Measurements from ENCODE around the gene PPP1R13B.
A peak's percentile ranks its signal among the peaks of the same experiment; 100 is the strongest.

PPP1R13B gene

DNA sequence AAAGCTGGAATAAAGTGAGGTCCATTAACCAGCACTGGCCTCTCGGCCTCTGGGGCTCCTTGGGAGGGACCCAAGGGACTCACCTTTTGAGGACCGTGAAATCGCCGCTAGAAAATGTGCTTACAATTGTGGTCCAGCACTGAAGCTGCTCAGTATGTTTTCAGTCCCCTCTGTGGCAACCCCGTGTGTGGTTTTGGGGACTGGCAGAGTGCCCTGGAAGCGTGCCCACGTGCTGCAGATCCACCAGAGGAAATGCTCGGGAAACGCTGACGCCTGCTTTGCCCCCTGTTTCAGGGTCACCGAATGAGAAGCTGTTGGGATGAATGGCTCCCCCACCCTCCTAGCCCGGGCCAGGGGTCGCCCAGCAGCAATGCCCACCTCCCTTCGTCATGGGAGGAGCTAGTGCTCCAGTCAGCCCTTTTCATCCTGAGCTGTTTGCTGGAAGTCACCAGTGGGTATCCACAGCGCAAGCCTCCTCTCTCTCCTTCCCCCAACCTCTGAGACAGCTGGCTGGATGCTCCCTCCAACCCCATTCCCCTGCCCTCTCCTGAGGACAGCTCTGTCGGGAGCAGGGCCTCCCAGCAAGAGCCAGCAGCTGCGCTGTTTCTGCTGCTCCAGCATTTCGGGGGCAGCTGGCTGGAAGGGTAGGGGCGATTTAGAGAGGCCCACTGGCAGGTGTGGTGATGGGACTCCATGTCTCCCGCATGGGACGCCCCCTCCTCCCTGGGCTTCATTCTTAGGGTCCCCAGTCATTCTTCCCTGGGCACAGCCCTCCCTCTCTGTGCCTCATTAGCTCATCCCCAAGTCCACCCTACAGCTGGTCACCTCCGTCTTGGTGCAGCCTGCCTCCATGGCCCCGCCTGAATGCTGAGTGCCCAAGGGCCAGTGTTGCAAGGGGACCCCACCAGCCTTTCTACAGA, 33.2 kb upstream of the PPP1R13B start:
- peak; percentile 84 for DNase-seq

DNA sequence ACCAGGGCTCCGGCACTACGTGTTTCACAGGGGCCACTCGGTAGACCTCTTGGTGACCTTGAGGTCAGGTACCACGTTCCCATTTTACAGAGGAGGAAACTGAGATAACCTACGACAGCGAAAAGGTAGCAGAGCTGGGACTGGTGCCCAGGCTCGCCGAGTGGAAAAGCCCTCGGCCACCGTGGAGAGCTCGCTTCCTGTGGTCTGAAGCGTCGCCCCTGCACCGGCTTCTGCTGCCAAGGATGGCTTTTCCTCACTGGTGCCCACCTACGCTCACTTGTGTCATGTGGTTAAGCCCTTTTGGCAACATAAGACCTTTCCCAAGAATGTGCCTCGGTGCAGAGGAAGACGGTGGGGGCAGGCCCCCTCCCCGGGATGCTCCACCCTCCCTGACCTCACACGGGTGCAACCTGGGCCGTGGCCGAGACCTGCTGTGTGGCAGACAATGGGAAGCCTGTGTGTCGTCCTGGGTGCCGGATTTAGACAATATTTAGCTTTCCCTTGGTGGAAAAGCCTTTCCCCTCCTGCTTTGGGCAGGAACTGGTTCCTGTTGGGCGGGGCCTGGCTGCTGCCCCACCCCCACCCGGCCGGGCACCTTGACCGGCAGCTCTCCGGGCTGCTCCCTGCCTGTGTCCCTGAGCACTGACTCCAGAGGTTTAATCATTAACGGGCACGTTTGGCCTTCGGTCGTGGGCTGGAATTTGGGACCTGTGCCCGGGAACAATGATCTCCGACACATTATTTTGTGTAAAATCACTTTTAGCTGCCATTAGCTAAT, 32.4 kb upstream of the PPP1R13B start:
- DNase-seq, result peak; percentile 54

DNA sequence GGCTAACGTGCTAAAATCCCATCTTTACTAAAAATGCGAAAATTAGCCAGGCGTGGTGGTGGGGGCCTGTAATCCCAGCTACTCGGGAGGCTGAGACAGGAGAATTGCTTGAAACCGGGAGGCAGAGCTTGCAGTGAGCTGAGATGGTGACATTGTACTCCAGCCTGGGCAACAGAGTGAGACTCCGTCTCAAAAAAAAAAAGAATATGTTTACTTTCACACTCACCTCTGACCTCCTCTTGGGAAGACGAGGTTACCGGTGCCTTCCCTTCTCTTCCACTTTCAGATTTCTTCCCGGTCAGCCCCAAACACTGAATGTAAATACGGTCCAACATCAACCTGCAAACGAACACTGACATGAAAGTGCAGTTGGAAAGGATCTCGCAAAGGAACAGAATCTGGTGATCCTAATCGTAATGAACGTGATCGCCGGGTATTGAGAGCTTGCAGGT, 31.8 kb upstream of the PPP1R13B start:
- DNase-seq, result no peak

DNA sequence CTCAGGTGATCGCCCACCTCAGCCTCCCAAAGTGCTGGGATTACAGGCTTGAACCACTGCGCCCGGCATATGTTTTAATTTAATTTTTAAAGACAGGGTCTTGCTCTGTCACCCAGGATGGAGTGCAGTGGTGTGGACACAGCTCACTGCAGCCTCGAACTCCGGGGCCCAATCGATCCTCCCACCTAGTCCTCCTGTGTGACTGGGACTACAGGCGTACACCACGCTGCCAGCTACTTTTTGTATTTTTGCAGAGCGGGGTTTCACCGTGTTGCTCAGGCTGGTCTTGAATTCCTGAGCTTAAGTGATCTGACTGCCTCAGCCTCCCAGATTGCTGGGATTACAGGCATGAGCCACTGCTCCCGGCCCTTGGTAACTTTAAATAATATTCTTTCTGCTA, 30.8 kb upstream of the PPP1R13B start:
- no peak for DNase-seq

DNA sequence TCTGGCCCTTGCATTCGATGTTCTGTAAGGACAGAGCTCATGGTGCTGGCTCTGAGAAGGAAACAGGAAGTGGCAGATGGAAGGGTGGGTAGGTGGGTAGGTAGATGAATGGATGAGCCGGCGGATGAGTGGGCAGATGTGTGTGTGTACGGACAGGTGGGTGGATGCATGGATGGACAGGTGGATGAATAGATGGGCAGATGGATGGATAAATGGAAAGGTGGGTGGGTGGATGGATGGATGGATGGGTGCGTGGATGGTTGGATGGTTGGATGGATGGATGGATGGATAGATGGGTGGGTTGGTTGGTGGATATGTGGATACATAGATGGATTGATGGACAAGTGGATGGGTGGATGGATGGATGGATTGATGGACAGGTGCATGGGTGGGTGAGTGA, 27.6 kb upstream of the PPP1R13B start:
- DNase-seq, result no peak

DNA sequence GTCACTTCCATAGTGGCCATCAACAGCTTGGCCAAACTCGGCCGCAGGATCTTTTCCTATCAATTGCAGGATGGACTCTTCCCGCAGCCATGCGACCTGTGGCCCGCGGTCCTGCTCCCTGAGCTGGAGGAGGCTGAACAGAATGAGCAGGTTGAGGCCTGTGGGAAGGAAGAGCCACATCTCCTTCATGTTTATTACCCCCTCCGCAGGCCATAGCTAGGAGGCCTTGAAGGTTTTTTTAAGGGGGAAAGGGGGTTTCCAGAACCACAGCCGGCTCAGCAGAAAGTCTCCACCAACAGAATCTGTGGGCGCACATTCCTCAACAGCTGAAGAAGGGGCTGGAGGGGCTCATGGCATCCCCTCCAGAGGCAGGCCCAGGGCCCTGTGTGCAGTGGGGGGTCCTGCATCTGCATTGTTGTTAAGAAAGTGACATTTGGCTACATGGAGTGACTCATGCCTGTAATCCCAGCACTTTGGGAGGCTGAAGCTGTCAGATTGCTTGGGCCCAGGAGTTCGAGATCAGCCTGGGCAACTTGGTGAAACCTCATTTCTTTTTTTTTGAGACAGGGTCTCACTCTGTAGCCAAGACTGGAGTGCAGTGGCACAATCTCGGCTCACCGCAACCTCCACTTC, 25.2 kb upstream of the PPP1R13B start:
- DNase-seq, result no peak

DNA sequence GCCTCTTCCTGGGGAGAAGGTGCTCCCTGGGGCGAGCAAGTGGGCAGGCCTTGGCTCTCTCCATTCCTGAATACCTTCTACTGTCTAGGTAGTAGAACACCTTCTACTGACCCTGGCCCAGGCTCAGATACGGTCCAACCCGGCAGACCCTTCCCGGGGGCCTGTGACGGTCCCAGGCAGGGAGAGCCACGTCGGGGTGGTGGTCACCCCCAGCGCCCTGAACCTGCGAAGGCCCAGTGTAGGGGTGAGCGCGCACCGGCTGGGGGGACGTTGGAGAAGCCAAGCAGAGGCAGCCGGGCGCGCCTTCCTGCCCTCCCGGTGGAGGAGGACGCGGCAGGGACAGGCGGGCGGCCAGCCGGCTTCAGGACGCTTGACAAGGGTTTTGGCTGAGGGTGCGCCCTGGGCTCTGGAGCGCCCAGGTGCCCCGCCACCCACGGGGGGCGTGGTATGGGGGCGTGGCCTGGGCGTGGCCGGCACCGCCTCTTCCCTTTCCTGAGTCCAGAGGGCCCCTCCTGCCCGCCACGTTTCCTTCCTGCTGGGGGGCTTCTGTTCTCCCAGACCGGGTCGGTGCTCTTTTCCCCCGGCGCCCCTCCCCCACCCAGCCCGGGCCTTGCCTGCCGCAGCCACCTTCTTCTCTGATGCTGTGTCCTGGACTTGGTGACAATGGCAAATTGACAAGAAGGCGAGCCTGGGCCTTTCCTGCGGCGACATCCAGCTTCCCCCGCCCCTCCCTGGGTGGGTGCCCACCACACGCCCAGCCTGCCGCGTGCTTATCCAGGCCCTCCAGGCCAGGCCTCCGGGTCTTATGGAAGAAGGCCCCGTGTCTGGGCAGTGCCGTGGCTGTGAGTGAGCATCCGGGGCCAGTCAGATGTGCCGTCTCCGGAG, 24.5 kb upstream of the PPP1R13B start:
- DNase-seq, result peak; percentile 75

DNA sequence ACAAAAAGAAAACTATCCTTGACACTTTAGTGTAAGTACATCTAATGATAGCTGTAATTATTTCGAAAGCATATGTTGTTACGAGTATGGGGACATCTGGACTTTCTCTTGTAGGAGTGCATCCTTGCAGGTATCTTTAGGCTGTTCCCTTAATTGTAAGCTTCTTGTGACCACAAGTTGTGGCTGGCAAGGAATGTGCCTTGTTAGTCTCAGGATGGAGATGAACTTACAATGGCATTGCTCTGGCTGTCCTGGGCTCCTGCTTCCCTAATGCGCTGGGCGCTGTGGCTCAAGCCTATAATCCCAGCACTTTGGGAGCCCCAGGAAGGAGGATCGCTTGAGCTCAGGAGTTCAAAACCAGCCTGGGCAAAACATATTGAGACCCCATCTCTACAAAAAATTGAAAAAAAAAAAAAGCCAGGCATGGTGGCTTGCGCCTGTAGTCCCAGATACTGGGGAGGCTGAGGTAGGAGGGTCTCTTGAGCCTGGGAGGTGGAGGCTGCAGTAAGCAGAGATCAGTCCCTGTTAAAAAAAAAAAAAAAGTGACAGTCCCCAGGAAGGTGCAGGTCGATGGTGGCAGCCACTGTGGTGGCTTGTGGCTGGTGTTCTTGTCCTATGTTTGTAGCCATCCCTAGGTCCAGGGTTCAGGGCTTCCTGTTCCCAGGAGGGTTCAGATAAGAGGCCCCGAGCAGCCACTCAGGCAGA, 23.7 kb upstream of the PPP1R13B start:
- no peak for DNase-seq

DNA sequence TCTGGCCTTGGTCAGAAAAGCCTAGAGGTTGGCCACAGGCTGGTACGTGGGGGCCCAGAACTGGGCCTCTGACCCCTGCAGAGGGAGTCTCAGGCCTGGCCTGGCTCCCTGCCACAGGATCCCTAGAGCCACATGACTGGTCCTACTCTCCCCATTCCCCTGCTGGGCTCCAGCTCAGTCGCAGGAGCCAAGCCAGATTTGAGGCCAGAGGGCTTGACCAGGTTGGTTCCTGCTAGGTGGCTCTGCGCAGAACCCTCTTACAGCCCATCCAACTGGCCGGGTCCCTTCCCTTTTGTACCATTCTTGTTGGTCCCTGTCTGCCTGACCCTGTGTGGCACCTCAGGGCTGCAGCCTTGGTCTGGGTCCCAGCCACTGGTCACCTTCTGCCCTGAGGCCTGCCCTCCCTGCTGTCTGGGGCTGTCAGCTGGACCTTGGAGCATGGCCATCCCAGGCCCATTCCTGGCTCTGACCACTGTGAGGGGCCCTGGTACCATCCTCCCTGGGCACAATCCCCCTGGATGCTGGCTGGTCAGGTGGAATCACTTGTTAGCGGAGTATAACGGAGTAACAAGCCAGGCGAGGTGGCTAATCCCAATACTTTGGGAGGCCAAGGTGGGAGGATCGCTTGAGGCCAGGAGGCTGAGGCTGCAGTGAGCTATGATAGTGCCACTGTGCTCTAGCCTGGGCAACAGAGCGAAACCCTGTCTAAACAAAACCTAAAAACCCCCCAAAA, 22.9 kb upstream of the PPP1R13B start:
- no peak for DNase-seq

DNA sequence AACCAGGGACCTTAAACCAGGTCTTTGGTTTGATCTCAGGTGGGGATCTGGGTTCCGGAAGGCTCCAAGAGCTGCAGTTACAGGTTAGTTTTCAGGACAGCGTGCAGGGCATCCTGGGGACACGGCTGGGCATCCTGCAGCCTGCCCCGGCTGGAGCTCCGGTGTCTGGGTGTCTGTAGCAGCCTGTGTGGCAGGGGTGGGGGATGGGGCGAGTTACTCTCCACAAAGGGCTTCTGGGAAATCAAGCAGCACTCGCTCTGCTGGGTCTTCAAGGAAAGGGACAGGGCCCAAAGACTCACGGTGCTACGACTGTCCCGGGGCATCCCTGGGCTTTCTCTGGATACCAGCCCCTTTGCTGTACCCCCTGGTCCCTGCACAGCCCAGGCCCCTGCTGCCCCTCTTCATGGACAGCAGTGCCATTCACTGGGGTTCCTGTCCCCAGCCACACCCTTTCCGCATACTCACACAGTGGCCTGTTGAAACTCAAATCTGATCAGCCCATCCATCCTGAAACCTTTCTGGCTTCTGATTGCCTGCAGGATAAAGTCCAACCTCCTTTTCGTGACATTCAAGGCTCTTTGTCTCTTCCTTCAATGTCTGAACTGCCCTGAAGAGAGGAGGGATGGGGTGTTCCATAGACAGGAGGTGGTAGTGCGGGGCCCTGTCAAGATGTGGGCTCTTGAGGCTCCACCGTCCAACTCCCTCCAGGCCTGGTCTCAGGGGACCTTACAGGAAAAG, 22.2 kb upstream of the PPP1R13B start:
- no peak for DNase-seq

DNA sequence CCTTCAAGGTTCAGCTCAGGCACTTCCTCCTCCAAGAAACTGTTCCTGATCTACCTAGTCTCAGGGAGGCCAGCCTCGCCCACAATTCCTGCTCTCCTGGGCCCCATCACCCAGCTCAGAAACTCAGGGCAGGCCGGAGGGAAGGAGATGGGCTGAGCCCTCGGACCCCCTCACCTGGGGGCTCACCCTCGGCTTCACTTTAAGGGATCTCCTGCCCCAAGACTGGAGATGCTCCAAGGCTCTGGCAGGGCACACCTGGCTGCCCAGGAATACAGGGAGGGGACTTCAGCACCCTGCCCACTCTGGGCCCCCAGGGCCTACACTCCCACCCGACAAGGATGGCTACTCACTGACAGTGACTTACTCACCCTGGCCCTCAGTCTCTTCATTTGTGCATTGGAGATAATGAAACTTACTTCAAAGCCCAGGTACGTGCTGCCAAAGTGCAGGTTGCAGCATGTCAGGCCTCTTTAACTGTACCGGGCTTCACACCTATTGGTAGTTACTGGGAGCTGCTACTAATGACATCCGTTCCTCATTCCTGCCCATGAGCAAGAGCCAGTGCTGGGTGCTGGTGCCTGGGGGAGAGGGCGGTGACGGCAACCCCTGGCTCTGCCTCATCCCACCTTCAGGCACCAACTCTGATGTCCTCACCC, 21.0 kb upstream of the PPP1R13B start:
- no peak for DNase-seq

DNA sequence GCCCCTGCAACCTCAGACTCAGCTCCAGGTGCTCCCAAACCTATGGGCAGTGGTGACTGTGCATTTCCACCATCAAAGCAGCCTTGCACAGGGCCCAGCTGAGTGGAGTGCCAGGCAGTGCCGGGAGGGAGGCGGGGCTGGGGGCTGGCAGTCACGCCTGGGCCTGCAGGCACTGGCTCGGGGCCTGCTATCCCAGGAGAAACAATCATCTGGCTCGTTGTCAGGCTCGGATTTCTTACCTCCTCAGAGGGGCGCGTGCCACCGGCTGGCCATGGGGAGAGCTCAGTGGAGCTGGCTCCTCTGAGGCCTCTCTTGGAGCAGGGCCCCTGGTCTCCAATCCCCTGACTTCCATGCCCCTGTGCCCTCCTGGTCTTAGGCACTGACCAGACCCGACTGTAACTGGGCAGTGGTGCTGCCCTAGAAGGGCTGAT, 20.2 kb upstream of the PPP1R13B start:
- DNase-seq, result no peak

DNA sequence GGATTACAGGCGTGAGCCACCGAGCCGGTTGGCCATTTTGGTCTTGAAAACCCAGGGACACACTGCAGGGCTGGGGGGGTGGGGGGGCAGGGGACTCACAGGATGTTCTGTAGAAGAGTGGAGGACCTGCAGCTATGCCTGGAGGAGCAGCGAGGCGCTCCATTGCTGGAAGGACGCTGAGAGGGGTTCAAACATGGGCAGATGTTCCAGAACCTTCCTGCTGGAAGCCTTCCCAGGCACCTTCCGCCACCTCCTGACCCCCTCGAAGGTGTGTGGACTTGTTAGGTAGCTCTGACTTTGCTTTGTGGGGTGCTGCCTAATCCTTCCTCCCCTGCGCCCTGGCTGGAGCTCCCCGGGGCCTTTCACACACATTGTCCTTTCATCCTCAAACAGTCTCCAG, 19.6 kb upstream of the PPP1R13B start:
- DNase-seq, result no peak

DNA sequence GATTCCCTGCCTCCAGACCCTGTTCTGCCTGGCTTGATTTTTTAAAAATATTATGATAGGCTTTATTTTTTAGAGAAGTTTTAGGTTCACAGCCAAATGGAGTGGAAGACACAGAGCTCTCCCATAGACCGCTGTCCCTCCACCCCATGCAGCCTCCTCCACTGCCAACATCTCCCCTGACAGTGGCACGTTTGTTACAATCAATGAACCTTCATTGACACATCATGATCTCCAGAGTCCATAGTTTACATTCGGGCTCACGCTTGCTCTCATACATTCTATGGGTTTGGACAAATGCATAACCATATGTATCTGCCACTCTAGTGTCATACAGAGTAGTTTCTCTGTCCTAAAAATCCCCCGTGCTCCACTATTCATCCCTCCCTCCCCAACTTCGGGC, 15.9 kb upstream of the PPP1R13B start:
- DNase-seq, result no peak

DNA sequence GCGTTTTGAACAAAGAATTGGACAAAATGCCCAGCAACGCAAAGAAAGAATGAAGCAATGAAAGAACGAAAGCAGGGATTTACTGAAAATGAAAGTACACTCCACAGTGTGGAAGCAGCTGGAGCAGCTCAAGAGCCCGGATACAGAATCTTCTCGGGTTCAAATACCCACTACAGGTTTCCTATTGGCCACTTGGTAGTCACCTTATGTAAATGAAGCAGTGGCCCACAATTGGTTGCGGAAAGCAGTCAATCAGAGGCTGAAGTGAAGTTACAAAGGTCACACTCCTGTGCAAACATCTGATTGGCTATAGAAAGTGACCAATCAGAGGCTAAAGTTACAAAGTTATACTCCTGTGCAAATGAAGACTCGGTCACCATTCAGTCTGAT, 15.0 kb upstream of the PPP1R13B start:
- DNase-seq, result no peak

DNA sequence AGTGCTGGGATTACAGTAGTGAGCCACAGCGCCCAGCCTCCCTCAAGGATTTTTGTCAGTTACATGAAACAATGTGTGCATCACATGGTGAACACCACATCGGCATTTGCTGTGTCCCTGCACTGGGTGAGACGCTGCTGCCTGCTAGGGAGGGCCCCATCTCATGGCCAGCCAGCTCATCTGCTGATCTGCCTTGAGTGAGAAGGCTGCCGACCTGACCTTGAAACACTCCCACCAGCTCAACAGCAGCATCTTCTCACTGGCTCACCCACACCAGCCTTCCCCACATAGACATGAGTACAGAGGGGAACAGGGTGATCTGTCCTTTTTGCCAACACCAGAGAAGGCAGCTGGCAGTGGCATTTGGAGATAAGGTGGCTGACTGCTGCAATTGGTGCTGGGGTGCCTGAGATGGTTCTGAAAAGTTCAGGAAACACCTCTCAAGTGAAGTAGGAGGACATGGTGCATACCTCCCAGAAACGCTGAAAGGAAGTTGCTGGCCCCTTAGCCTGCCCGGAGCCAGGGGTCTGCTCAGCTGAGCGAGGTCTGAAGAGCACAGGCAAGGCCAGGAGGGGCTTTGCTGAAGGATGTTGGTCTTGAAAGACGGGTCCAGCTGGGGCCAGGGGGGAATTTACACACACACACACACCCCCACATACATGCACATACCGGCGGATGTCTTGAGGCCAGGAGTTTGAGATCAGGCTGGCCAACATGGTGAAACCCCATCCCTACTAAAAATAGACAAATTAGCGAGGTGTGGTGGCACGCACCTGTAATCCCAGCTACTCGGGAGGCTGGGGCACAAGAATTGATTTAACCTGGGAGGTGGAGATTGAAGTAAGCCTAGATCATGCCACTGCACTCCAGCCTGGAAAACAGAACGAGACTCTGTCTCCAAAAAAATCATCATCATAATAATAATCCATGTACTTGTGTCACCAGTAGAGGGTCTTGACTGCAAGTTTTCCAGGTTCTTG, 14.3 kb upstream of the PPP1R13B start:
- DNase-seq, result no peak

DNA sequence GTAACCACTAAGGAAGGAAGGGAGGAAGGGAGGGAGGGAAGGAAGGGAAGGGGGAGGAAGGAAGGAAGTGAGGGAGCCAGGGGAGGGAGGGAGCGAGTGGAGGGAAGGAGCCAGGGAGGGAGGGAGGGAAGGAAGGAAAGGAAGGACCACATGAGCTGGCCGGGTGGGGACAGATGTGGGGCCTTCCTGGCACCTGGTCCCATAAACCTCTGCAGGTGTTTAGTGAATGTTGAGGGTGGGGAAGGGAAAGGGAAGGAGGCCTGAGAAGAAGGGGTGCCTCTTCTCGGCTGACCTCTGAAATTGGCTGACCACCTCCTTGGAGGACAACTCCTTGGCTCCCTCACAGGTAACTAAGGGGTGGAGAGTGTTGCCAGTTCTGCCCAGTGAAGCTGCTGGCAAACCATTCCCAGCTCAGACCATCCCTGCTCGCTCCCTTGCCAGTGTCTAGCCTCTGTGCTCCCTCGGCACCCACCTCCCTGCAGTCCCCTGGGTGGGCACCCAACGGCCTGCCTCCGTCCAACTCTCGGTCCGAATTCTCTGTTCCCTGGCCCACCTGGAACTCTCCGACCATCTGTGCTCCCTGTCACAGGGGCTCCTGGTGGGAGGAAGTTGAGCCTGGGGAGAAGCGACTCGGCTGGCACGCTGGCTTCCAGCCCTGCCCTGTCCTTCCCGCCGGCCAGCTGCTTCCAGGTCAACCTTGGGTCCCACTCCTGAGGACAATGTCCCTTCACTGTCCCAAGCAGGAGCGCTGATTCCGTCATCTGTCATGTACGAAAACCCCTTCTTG, 12.2 kb upstream of the PPP1R13B start:
- no peak for DNase-seq
